GM21381 (cell line): ENCODE measurements around the gene PPP1R12C.
"Not testable (repeated sequence)": the region's sequence is repeated elsewhere in the genome, so short reads cannot be mapped to it uniquely, and the experiment has no call there.

ENCODE experiments used
- ATAC-seq: cut with Tn5 transposase; IDR thresholded peaks from one replicate; pipeline ENCODE4 v1.9.1; 2021; ENCODE audit warnings: mild to moderate bottlenecking, moderate library complexity; ENCODE audit not compliant: unreplicated experiment

PPP1R12C gene

DNA sequence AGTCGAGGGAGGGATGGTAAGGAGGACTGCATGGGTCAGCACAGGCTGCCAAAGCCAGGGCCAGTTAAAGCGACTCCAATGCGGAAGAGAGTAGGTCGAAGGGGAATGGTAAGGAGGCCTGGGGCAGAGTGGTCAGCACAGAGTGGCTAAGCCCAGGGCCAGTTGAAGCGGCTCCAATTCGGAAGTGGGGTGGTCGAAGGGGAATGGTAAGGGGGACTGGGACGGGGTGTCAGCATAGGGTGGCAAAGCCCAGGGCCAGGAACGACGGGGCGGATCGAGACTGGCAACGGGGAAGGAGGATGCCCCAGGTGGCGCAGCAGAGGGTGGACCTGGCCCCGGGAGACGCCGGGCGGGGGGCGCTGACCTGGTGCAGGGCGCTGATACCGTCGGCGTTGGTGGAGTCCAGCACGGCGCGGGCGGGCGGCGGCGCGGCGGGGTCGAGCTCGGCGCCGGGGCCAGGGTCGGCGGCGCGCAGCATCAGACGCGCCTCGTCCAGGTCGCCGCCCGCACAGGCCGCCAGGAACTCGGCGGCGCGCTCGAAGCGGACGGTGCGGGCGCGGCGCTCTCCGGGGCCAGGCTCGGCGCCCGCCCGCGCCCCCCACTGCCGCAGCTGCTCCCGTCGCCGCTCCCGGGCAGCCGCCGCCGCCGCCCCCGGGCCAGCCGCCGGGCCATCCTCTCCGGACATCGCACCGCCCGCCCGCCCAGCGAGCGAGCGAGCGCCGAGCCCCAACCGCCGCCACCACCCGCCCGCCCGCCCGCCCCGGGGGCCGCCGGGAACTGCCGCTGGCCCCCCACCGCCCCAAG is at the start of gene PPP1R12C:
TSS of gene PPP1R12C (minus strand) at position 779 of the 804 bp plus-strand sequence. CDS start at position 685, 94 bp downstream.
- peak; percentile 13 for ATAC-seq

DNA sequence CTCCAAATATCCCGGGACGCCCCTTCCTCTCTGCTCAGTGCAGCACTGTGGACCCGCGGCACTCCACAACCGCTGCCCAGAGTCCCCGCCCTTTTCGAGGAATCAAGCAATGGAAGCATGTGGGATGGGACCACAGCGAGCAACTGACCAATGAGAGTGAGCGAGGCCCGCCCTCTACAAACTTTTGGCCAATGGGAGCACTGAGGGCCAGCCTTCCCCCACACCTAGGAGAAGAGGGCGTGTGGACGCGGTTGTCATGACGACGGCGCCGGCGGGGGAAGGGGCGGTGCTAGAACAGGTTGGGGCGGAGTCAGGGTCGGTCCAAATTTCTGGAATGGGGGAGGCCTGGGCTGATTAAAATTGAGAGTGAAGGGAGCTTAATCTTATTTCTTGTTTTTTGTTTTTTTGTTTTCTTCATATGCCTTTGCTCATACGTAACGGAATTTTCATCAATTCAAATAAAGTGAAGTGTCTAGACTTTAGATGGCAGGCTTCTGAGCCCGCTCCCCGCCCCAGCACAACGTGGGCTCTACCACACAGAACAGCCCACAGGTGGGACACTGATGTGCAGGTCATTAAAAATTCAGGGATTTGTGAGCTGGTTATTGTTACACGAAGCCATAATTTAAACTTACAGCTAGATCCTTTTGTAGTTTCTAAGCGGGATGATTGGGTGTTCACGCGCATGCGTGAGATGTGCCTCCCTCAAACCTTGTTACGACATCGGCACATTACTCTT is 49.3 kb upstream of the PPP1R12C start, which contains the start of gene DNAAF3:
TSS of gene DNAAF3 (minus strand) at position 84 of the 739 bp plus-strand sequence. CDS start 200 bp downstream, outside the sequence.
- peak; percentile 87 for ATAC-seq

DNA sequence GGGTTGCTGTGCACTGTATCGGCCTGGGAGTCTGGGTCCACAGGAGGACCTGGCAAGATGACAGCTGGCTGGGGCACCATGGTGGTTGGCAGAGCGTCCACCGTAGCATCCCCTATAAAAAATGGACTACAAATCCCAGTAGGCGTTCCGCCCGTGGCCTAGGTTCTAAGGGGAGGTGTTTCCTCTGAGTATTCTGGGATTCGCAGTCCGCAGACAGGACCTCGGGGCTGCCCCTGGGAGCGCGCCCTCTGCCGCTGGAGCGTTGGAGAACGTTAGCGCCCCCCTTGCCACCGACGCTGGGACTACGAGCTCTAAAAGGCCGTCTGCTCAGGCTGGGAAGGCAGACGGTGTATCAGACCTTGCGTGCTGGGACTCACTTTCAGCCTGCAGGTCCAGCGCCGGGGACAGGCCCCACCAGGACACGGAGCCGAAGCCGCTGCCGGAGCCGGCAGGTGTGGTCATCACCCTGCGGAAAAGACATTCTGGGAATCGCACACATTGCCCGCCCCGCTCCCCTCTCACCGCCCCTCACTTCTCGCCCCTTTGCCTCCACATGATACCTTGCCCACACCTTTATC is 48.6 kb upstream of the PPP1R12C start:
- ATAC-seq: peak; percentile 27

DNA sequence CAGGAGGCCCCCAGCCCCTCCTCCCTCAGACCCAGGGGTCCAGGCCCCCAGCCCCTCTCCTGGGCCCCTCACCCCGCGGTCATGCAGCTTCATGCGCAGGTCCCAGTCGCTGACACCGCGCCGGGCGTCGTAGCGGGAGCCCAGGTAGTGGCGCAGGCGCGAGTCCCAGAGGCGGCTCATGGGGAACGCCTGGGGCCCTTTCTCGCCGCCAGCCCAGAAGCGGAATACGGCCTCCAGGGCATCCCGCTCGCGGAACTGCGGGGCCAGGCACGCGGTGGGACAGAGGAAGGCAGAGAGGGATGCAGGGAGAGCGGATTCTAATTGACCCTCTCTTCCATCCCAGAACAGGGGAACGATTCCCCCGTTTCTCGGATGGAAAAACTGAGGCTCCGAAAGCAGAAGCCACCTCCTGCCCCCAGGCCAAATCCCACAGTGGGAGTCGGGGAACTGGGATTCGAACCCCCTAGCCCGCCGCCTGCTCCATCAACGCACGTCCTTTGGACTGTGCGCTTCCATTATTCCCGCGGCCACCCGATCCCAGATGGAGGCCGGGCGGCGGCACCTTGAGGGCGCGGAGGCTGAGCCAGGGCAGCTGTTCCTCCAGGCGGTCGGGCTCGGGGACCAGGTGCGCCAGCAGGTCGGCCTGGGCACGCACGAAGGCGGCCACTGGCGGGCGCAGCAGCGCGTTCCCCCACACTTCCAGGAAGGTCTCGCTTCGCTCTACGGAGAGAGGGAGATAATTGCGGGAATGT is 44.3 kb upstream of the PPP1R12C start:
- ATAC-seq: no peak

DNA sequence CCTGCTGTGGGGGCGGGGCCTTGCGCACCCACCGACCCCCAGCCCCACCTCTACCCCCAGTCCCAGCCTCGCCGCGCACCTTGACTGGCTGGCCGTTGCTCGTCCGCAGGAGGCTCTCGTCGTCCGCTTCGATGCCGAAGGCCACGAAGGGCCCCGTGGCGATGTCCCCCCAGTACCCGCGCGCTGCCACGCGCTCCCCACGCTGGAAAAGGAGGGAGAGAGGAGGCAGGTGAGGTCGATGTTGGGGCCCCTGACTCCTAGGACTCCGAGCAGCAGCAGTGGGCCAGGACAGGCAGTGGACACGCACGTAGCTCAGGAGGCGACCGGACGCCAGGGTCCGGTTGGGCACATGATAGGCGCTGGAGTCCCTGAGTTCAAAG is 43.5 kb upstream of the PPP1R12C start:
- ATAC-seq: no peak

DNA sequence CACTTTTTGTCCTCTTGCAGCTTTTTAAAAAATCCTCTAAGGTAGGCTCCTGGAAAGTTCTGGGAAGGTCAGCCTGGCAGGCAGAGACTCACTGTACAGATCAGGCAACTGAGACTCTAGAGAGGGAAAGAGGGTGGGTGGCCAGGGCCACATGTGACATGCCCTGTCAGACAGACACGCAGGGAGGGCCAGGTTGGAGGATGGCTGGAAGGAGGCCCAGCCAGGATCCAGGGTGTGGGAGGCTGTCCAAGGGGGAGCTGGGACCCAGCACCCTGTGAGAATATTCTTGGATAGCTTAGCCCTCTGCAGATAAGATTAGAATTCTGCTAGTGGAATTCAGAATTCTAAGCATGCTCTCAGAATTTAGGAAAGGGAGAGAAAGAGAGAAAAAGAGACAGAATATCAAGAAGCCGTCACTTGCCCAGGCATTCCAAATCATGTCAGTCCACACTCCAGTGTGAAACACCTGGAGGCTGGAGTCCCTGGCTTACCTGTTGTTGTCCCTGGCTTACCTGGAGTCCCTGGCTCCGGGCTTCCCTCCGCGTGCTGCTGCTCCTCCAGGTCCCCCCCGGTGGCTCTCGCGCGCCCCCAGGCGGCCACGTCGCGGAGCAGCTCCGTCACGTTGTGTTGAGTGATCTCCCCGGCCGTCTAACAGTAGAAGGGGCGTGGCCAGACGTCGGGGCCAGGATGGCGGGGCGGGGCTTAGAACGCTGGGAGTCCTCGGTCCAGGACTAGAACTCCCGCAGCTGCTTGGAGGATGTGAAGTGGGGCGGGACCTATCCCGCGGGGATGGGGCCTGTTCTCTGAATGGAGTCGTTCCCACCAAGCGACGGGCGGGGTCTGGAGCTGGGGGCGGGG is 42.9 kb upstream of the PPP1R12C start:
- no peak for ATAC-seq

DNA sequence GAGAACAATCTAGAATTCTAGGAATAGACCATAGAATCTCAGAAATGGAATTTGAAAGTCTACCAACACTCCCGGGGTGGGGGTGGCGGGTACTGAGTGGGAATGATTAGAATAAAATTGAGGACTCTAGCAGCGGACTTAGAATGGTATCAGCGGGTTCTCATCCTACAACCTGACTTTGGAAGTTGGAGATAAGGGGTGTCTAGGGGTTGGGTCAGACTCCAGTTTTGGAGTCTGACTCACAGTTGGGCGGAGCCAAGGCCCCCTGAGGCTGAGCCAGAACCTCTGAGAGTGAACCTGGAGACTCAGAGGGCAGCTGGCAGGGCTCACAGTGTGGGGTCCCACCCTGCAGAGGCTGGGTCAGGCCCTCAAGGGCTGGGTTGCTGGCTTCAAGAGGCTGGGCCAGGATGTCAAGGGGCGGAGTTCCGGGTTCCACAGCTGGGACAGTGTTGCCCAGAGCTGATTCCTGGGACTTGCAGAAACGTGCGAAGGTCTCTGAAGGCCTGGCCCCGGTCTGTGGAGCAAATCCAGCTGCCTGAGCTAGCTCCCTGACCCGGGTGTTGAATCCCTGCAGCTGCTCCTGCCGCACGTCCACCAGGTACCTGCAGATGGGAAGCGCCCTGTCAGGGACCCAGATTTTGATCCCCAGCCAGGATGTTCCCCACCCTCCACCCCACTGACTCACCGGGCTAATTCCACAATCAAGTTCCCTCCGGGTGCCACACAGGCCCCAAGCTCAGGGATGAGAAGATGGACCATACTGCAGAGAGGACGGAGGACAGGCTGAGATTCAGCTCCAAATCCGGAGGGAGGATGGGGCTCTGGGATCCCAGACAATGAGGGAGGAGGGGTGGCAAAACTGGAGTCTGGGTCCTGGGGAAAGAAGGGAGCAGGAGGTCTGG is 41.7 kb upstream of the PPP1R12C start:
- no peak for ATAC-seq

DNA sequence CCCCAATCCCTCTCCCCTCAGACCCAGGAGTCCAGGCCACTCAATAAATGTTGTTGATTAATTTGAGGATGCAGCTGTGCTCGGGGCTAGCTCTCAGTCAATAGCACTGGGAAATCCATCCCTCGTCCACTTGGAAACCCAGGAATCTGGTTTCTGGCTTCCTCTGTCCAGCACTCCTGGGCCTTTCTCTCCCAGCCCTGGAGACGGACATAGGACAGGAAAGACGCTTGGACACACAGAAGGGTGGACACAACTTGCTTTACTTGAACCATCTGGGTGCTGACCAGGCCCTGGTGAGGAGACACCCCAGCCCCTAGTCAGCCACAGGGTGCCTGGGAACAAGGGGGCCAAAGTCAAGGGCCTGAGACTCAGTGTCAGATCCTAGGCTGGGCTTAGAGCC is 41.0 kb upstream of the PPP1R12C start:
- no peak for ATAC-seq

DNA sequence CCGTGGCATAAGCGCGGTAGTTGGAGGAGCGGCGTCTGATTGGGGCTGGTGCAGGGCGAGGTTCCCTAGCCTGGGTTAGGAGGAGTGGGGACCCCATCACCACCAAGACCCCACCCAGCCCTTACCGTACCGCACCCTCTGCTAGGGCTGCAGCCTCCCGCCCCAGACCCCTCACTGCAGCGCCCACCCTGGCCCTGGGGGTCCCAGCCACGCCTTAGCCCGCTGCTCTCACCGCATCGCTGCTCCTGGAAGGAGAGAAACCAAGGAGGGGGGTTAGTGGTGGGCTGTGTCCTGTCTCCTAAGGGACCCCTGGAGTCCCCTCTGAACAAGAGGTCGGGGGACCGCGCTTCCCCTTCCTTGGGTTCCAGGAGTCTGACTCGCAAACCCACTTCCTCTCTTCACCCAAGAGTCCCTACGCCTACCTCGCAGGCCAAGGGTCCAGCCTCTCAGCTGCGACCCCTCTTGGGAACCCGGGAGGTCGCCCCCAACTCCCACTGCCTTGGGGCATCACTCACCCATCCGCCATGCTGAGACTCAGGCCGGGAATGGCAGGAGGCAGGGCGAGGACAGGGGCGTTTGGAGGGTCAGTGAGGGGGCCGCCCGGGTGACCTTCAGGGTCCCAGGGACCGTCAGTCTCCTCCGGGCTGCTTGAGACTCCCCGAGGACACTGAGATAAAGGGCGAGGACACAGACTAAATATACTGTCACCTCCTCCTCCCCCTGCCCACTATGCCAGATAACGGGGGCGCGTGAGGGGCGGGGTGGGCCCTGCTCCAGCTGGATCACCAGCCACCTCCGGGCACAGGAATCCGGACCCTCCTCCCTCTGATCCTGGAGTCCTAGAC is 39.8 kb upstream of the PPP1R12C start, which contains the start of gene TNNI3:
TSS of gene TNNI3 (minus strand) at position 669 of the 845 bp plus-strand sequence. CDS start at position 526, 143 bp downstream.
- ATAC-seq: no peak

DNA sequence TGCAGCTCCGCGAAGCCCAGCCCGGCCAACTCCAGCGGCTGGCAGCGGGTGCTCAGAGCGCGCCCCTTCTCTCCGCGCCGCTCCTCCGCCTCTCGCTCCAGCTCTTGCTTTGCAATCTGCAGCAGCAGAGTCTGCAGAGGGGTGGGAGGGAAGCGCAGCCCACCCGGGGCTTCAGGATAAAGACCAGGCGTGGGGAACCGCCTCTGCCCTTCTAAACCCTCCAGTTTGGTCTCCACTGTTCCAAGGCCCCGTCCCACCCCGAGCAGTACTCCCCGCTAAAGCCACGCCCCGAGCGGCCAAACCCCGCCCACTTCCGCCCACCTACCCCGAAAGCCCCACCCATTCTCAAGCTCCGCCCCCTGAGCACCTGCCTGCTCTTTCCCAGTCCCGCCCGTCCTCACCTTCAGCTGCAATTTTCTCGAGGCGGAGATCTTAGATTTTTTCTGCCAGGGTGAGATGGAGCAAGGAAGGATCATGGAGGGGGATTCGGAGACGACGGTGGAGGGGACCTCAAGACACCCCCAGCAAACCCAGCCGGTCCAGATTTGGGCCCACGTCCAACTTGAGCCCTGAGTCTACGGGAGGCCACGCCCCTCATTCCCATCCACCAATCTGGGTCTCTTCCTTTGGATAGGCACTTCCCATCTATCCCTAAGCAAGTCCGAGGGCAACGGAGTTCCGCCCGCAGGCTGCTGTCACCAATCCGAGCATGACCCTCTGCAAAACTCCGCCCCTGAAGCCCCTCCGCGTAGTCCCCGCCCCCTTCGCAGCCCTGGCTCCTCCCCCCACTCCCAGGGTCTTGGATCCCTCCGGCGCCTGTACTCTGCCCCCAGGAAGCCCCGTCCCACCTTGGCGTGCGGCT is 39.0 kb upstream of the PPP1R12C start:
- ATAC-seq: no peak

DNA sequence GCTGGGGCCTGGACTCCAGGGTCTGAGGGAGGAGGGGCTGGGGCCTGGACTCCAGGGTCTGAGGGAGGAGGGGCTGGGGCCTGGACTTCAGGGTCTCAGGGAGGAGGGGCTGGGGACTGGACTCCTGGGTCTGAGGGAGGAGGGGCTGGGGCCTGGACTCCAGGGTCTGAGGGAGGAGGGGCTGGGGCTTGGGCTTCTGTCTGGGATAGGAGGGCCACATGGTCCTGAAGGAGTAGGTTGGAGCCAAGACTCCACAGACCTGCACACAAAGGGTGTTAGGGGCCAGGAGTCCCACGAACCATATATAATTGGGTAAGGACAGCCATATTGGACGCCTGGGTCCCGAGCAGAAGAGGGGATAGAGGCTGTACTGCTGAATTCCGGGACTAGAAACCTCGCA is 38.3 kb upstream of the PPP1R12C start:
- ATAC-seq: not testable (repeated sequence)

DNA sequence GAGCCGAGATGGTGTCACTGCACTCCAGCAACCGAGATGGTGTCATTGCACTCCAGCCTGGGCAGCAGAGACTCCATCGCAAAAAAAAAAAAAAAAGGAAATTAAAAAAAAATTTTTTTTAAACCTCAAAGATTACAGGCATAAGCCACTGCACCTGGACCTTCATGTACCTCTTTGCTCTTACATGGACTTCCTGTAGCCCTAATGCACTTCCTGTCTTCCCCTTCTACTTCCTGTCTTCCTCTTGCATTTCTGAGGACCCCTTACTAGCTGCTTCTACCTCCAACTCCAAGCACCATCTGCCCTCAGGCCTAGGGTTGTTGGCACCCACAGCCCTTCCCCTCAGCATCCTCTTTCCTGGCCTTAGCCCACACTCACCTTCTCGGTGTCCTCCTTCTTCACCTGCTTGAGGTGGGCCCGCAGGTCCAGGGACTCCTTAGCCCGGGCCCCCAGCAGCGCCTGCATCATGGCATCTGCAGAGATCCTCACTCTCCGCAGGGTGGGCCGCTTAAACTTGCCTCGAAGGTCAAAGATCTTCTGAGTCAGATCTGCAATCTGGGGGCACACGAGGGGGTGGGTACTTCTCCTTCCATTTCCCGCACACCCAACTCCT is 36.3 kb upstream of the PPP1R12C start:
- ATAC-seq: no peak

DNA sequence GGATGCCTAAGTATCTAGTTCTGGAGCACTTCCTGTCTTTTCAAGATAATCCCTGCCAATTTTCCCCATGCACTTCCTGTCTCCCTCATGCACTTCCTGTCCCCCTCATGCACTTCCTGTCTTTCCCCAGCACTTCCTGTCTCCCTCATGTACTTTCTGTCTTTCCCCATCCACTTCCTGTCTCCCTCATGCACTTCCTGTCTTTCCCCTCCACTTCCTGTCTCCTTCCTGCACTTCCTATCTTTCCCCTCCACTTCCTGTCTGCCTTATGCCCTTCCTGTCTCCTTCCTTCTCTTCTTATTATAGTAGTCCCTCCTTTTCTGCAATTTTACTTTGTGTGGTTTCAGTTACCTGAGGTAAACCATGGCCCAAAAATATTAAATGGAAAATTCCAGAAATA is 34.6 kb upstream of the PPP1R12C start:
- no peak for ATAC-seq

DNA sequence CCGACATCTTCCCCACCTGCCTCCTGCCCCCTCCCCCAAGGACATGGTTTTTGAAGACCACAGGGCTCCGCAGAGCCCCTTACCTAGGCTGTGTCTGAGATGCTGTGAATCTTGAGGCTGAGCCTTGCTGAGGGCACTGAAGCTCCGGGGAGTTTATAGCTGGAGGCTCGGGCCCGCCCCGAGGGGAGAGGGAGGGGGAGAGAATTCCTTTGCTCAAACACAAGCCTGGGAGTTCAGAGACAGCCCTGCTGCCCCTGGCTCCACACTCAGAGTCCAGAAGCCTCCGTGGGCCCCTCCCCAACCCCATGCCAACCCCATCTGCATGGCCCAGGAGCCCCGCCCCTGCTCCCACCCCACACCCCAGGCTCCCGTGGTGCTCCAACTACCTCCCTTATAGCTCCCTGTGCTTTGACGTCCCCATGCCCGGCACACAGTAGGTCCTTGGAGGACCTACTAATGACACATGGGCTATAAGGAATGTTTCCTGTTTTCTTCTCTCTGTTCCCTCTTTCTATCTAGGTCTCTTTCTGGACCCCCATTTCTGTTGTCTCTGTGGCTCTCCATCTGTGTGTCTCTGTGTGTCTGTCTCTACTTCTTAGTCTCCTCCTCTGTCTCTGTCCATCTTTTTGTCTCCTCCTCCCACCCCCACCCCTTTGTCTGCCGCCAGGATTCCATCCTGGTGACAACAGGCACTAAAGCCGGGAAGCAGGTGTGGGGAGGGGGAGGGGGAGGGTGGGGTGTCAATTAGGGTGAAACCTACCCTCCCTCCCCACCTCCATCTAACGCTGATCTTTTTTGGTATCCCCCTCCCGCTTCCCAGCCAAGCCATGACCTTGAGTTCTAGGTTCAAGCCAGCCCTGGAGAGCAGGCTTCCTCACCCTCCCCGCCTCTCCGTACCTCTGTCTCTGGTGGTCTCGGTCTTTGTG is 31.9 kb upstream of the PPP1R12C start, which contains the start of gene TNNT1:
TSS of gene TNNT1 (minus strand) at position 129 of the 926 bp plus-strand sequence. CDS start 2,049 bp downstream, outside the sequence.
- no peak for ATAC-seq

DNA sequence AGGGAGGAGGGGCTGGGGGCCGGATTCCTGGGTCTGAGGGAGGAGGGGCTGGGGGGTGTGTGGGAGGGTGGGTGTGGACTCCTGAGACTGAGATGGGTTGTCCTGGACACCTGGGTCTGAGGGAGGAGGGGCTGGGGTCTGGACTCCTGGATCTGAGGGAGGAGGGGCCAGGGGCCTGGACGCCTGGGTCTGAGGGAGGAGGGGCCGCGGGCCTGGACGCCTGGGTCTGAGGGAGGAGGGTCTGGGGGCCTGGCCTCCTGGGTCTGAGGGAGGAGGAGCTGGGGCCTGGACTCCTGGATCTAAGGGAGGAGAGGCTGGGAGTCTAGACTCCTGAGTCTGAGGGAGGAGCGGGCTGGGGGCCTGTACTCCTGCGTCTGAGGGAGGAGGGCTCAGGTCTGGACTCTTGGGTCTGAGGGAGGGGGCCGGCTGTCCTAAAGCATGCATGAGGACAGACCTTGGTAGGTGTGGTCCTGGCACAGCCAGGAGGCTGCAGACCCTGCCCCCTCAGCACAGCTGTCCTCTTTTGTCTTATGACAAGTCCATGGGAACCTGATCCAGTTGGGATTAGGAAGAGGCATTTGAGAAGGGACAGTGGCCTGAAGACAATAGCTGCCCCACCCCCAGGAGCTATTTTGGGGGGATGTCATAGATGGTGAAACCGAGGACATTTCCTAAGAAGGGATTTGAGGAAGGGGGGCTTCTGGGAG is 30.3 kb upstream of the PPP1R12C start:
- no peak for ATAC-seq
